ENCODE data around the gene UEVLD.

UEVLD gene

DNA sequence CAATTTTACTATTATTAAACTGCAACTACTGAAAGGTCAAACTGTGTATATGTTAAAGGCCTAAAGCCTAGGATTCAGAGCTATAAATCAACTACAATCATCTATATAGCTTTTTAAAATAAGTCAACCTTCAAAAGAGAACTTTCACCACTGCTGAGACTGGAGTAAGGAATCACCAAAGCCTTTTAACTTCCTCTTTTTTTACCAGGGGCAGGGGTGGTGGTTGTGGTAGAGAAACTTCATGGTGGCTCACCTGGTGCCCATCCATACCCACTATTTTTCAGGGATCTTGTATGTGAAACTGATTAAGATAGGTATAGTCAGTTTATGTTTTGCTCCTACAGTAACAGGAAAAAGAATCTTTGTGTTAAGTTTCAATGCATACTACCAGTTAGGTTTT, 93.3 kb downstream of the UEVLD start:
- no peak for DNase-seq

DNA sequence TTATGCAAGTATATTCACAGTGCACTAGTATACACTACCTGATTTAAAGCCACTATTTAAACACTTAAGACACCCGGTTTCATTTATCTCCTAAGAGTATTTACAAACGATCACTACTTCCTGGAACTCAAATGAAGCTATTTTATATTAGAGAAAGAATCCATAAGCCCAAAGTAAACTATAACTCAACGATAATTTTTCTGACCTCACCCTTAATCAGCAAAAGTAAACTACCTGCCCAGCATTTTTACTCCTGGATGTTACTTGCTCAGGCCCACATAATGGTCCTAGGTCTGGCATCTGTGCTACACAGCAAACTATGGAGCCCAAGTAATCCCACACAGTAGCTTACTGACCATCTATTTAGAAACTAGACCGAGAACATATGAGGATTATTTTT, 95.2 kb downstream of the UEVLD start:
- DNase-seq, result no peak

DNA sequence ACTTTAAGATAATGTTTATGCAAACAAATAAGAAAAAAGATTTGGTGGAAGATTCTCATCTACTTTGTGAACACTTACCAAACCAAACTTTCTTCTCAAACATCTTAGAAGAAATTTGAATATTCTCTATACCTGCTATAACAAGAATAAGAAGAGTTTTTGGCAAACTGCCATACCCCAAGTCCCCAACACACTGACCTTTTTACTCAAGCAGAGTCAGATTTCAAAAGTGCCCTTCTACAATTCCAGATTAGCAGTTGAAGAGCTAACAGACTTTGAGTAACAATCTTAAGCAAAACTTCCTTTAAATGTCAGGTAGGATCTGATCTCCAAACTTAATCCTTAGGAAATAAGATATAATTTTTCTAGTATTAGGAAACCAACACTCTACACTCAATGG, 95.6 kb downstream of the UEVLD start:
- DNase-seq, result no peak

DNA sequence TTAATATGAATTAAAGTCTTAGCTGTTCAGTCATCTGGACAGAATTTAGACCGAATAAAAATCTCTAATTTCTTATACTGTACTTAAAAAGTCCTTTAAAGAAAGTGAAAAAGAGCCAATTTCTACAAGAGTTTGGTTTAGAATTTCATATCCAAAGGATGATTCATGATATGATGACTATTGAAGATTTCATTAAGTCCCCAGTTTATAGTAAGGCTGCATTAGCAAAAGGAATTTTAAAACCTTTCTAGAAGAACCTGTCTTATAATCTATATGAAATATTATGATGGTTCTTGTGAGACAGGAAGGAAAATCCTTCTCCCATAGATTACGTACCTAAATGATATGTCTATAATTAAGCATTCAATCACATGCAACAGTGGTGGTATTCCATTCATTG, 96.6 kb downstream of the UEVLD start:
- no peak for DNase-seq

DNA sequence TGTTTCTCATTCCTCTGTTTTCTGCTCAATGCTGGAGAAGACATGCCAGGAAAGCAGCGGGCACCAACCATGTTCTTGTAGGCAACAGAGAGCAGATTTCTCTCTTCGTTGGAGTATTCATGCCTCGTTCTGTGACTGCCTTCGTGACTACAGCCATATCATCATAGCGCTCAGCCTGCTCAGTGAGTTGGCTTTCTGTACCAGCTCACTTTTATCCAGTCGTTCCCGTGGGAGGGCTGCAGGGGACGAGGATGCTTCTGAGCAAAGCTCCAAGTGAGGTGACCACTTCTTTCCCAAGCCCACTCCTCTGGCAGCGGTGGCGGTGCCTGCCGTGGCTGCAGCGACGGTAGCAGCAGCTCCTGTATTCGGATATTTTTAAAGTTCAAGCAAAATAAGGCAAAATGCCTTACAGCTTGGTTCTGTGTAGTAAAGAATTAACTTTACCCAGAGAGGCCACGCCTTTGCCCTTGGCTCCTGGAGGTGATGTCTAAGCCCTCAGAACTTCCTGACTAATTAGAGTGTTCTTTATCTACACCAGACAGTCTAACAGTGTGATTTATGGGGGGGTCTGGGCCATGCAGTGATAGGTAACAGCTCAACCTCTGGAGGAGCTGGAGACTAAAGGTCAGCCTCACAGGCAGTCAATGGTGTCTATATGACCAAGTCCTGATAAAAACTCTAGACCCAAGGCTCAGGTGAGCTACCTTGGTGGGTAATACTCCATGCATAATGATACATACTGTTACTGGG, 97.6 kb downstream of the UEVLD start:
- no peak for DNase-seq

DNA sequence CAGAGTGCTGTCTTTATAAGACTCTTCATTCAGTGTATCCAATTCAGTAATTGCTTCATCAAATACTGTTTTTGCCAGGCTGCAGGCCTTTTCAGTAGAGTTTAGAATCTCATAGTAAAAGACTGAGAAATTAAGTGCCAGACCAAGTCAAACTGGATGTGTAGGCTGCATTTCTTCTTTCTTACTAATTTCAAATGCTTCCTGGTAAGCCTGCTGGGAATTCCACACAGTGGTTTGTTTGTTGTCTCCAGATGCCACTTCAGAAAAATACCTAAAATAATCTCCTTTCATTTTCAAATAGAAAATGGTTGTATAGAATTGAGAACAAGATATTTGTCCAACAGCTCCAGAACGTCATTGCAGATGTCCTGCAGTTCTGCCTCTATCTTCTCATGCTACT, 98.2 kb downstream of the UEVLD start:
- no peak for DNase-seq

DNA sequence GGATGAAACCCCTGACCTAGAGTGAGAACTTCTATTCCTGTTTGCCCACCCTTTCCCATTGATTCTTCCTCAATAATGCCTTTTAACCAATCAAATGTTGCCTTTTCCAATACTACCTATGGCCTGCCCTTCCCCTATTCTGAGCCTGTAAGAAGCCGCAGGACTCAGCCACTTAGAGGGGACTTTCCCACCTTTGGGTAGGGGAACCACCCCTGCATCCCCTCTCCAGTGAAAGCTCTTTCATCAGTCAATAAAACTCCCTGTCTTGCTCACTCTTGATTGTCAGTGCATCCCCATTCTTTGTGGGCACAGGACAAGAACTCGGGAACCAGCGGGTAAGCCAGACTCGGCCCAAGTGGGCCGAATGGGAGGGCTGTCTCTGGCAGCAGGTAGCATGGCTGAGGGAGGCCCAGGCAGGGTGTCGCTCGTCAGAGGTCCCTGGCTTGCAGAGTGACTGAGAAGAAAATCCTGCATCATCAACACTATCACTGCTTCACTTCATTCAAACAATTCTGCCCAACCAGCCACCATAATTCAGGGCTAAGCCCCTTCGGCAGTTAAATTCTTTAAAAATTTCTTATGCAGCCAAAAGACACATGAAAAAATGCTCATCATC, 102.5 kb downstream of the UEVLD start:
- no peak for DNase-seq
